Lower leg skin (tissue), 4 donors: ENCODE measurements around the gene EIF4G1. TPM values are rescaled to one million over a fixed set of nuclear protein-coding genes. Genes with fewer than 3 reads are reported as not detected.

Source experiments
- DNase-seq, 2 donors: peaks; one replicate each; pipeline ENCODE4 v3.0.0-alpha.2; 2019; ENCODE audit warnings: low spot score in 2 of 2
- H3K4me3 ChIP-seq: fragments of 200-600 bp; sonication (generic); 2 replicates; pipeline ENCODE4 v1.5.1; 2017; ENCODE audit warnings: mild to moderate bottlenecking, low read depth; ENCODE audit not compliant: poor library complexity, severe bottlenecking
- CTCF ChIP-seq, 3 donors: fragments of 450-650 bp; IDR thresholded peaks; one replicate each; pipeline ENCODE4 v1.5.1; 2016; ENCODE audit warnings: antibody characterized with exemption in 3 of 3, mild to moderate bottlenecking in 3 of 3, moderate library complexity in 2 of 3
- POLR2A ChIP-seq, 2 donors: fragments of 450-650 bp; IDR thresholded peaks; one replicate each; pipeline ENCODE4 v1.6.1; 2016 to 2017; ENCODE audit warnings: antibody characterized with exemption in 2 of 2, mild to moderate bottlenecking in 1 of 2, moderate library complexity in 1 of 2
- WGBS, 2 donors: methylation state at CpG; one replicate each; pipeline ENCODE4 v1.1.5; 2018; 5-methylcytosine and 5-hydroxymethylcytosine counted together
- intact Hi-C: fragments of 100-400 bp; cut with DNase I; formaldehyde crosslinking; loops from one replicate; pipeline ENCODE4 v1.15.0; 2023; ENCODE audit warnings: low total_unique reads
- total RNA-seq, 4 donors: library from RNA; depleted of rRNA; stranded (reverse); fragments of >200 nt; gene quantifications; one replicate each; pipeline ENCODE4 v1.1.0, GENCODE V29; 2016

EIF4G1 gene
- total RNA-seq, 4 donors from 2014 or later = 418 to 445 (median 433) TPM

GRCh38 chr3:184352897-184353545 lies 38.6 kb downstream of the EIF4G1 start:
- DNase-seq = no peak
- no peak for TF ChIP-seq POLR2A (IDR thresholded peaks at IDR 0.05)
- TF ChIP-seq CTCF (IDR thresholded peaks at IDR 0.05) = no peak
- WGBS, 2 donors = 85 to 96% methylated on average over 6 to 11 of the region's 11 CpGs
- intact Hi-C loops = loop anchor here (10.0 kb wide), 1 partner anchor 48 kb away; no protein-coding TSS in a partner anchor
- H3K4me3 ChIP-seq = no peak overlapping the region

- TF ChIP-seq CTCF (IDR thresholded peaks at IDR 0.05) (no peak), POLR2A (IDR thresholded peaks at IDR 0.05) (no peak)
- intact Hi-C loops = loop anchor here (10.0 kb wide), 1 partner anchor 49 kb away; no protein-coding TSS in a partner anchor
- 88 to 93% methylated on average over 8 to 11 of the region's 11 CpGs for WGBS, 2 donors
- no peak overlapping the region for H3K4me3 ChIP-seq
- peak in 1 of 2 donors; percentile 78 for DNase-seq
These were observed 39.1 kb downstream of the EIF4G1 start for GRCh38 chr3:184353546-184353941.

GRCh38 chr3:184354121-184354728 lies 39.8 kb downstream of the EIF4G1 start:
- 57 to 60% methylated on average over 12 to 18 of the region's 18 CpGs for WGBS, 2 donors
- peak in 1 of 2 donors; percentile 89 for DNase-seq
- TF ChIP-seq CTCF (IDR thresholded peaks at IDR 0.05) (no peak), POLR2A (IDR thresholded peaks at IDR 0.05) (no peak)
- intact Hi-C loops = loop anchor here (10.0 kb wide), 1 partner anchor 49 kb away; no protein-coding TSS in a partner anchor
- H3K4me3 ChIP-seq = no peak overlapping the region

- no peak overlapping the region for H3K4me3 ChIP-seq
- DNase-seq = no peak
- TF ChIP-seq CTCF (IDR thresholded peaks at IDR 0.05) (no peak), POLR2A (IDR thresholded peaks at IDR 0.05) (no peak)
- WGBS, 2 donors = 77 to 80% methylated on average over 8 of the region's 8 CpGs
- intact Hi-C loops = loop anchor here (10.0 kb wide), 1 partner anchor 50 kb away; no protein-coding TSS in a partner anchor
These were observed 40.3 kb downstream of the EIF4G1 start for GRCh38 chr3:184354754-184355153.

- no peak overlapping the region for H3K4me3 ChIP-seq
- no peak for TF ChIP-seq CTCF (IDR thresholded peaks at IDR 0.05)
- no peak for TF ChIP-seq POLR2A (IDR thresholded peaks at IDR 0.05)
- 75 to 84% methylated on average over 18 of the region's 18 CpGs for WGBS, 2 donors
- peak in 1 of 2 donors; percentile 79 for DNase-seq
- intact Hi-C loops = loop anchor here (10.0 kb wide), 1 partner anchor 51 kb away; no protein-coding TSS in a partner anchor
These were observed 41.0 kb downstream of the EIF4G1 start for GRCh38 chr3:184355261-184356040.
